T-helper 2 cell treated with Interferon-gamma antibody and Interleukin-4, amounts not matched to agents 100 ng/mL and 5 ng/mL, for 36 hours (primary cell): ENCODE results near the gene USPL1. TPM values are rescaled to one million over a fixed set of nuclear protein-coding genes. Genes with fewer than 3 reads are reported as not detected.

ENCODE experiments used
- intact Hi-C: fragments of 100-400 bp; cut with micrococcal nuclease; formaldehyde crosslinking; loops from one replicate; pipeline ENCODE4 v1.15.1; 2023
- total RNA-seq: library from RNA; stranded (reverse); gene quantifications from 2 replicates; pipeline ENCODE4 v1.2.3, GENCODE V29; 2022

The USPL1 gene
- total RNA-seq, 1 donor from 2014 or later: 18.8 TPM

GRCh38 chr13:30654430-30654829 lies 36.7 kb downstream of the USPL1 start:
- intact Hi-C loops: loop anchor here (1.0 to 2.0 kb wide), 4 partner anchors 18 to 90 kb away; partner anchors contain the start of gene USPL1

DNA sequence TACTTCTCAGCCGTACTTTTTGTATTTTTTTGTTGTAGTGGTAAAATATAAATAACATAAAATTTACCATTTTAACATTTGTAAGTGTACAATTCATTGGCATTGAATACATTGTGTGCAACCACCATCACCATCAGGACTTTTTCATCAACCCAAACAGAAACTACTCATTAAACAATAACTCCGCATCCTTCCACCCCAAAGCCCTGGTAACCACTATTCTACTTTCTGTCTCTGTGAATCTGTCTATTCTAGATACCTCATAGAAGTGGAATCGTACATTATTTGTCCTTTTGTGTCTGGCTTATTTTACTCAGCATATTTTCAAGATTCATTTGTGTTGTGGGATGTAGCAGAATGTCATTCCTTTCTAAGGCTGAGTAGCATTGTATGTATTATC lies 38.5 kb downstream of the USPL1 start:
- intact Hi-C loops: no loop called here

DNA sequence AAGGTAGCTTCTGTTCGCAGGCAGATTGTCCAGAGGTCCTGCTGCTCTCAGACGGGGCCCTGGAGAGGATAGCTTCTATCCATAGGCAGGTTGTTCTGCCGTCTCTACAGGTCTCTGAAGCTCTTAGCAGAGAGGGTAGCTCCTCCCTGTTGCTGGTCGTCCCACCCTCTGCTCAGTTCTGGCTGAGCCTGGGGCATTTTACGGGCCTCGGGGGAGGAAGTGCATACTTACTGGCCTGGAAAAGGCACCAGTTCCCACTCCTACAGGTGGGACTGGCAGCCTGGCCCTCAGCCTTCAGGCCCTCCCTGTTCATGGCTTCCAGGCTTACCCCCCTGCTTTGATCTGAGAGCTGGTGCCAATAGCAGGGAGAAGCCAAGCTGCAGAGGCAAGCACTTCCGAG lies 42.3 kb downstream of the USPL1 start:
- intact Hi-C loops: no loop called here

DNA sequence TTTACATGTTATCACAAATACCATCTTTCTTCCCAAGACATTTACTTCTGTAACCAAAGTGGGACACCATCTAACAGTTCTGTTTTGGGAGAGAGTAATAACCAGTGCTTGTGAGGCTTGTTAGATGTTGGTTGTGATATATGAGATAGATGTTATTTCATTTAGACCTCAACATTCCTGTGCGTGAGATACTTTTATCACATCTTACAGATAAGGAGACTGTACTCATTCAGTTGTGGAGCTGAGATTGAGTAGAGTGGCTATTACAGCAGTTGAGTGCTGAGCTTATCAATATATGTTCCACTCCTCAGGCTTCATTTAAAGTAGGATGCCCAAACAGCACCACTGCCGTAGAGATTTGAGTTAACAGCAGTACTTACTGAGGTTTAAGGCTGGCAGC lies 43.1 kb downstream of the USPL1 start:
- intact Hi-C loops: no loop called here

GRCh38 chr13:30664689-30665275 lies 47.1 kb downstream of the USPL1 start:
- intact Hi-C loops: no loop called here

DNA sequence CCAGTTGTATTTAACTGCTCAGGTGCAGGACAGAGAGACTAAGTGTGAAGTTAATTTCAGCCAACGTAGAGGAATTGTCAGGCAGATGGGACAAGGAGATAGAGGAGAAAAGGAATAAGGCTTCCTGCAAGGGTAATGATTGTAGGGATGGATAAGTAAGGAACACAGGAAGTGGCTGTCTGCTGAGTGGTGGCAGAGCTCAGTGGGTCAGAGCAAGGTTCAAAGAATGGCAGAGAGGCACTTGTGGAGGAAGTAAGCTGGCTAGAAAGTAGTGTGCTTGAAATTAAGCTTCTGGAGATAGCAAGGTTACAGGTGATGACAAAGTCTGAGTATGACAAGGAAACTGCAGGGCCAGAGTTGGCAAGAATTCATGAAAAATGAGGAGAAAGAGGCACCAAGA lies 47.9 kb downstream of the USPL1 start:
- intact Hi-C loops: no loop called here

GRCh38 chr13:30666113-30666512 lies 48.4 kb downstream of the USPL1 start:
- intact Hi-C loops: no loop called here

GRCh38 chr13:30667014-30667413 lies 49.3 kb downstream of the USPL1 start:
- intact Hi-C loops: no loop called here

DNA sequence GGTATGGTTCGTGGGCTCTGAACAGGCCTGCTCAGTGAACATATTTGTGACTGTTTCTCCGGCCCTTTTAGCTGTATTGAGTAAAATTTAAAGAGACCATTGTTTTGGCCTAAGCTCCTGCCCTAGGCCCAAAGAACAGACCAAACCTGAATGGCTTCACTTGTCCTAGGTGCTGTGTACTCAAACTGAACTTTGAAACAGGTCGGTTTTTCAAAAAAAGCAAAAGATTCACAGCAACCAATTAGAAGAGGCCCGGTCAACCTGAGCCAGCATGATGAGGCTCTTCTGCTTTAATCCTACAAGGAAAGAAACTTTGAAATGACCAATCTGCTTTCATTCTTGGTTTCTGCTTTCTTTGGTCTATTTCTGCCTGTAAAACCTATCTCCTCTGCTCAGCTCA lies 50.6 kb downstream of the USPL1 start:
- intact Hi-C loops: no loop called here

GRCh38 chr13:30671271-30671815 lies 53.6 kb downstream of the USPL1 start:
- intact Hi-C loops: loop anchor here (5.0 to 10.0 kb wide), 3 partner anchors 364 to 493 kb away; partner anchors contain the start of genes HSPH1 and KATNAL1

DNA sequence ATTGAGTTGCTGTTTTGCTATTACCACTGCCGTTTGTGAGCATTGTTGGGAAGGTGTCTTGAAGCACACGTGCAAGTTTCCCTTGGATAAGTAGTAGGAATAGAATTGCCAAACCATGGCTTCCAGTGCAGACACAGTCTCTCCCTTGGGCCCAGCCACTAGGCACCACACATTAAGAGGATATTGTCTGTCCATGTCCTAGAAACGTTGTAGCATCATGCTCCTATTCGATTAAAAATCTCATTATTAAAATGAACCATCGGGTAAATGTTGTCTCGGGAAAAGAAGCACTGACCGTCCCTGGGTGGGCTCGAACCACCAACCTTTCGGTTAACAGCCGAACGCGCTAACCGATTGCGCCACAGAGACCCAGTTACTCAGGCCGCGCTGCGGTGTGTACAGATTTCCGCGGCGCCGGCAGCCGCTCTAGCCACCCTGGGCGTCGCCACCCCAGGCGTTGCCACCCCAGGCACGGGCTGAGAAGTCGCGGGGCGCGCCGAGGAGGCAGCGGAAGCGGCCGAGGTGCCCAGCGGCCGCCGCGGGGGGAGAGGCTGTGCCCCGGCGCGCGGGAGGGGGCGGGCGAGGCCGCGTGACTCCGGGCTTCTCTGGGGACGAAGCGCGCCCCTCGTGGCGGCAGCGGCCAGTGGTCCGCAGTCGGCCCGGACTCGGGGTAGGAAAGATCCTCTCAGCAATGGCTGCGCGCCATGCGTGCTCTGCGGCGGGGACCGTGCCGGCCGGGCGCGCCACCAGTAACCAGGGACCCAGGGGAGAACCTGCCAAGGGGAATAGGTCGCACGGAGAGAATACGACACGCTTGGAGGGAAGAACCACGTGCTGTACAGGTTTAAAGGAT lies 56.2 kb downstream of the USPL1 start:
- intact Hi-C loops: loop anchor here (1.0 to 10.0 kb wide), 7 partner anchors 19 to 491 kb away; partner anchors contain the start of genes HMGB1, HSPH1, KATNAL1 and USPL1

GRCh38 chr13:30675717-30676116 lies 58.0 kb downstream of the USPL1 start:
- intact Hi-C loops: loop anchor here (2.0 to 10.0 kb wide), 5 partner anchors 65 to 489 kb away; partner anchors contain the start of genes HMGB1 and HSPH1

- intact Hi-C loops: loop anchor here (5.0 to 10.0 kb wide), 3 partner anchors 191 to 488 kb away; partner anchors contain the start of gene HSPH1
These were observed 59.0 kb downstream of the USPL1 start for GRCh38 chr13:30676672-30677071.

DNA sequence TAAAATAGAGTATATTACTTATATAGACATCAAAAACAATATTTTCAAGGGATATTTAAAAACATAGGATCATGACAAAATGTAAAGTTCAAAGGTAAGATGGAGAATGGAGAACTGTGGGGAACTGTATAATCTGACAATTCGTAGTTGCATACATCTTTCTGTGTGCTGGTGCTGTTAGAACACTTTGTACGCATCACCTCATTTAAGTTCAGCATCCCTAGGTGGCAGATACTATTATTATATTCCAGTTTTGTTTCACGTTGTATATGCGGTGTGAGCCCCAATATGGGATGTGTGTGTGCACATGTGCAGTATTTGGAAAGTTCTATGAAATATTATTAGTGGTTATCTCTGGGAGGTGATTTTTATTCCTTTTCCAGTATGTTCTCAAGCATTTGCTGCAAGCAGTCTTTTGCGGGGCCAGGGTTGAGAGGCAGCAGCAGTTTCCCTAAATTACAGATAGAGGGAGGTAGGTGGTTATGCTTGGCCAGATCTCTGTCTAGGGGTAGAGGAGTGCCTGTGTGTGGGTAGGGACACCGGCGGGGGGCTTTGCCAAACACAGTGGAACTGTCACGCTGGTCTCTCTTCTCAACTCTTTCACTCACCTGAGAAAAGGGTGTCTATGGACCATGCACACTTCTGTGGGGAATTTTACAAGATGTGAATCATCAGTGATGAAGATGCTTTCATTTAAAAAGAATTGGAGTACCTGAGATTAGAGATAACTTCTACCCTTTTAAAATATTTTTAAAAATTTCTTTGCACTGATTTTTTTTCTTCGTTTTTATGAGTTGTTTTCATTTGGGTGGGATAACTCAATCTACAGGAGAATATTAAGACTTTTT lies 62.0 kb downstream of the USPL1 start:
- intact Hi-C loops: loop anchor here (1.0 to 10.0 kb wide), 4 partner anchors 124 to 485 kb away; partner anchors contain the start of gene HSPH1

GRCh38 chr13:30681843-30682242 lies 64.1 kb downstream of the USPL1 start:
- intact Hi-C loops: no loop called here

DNA sequence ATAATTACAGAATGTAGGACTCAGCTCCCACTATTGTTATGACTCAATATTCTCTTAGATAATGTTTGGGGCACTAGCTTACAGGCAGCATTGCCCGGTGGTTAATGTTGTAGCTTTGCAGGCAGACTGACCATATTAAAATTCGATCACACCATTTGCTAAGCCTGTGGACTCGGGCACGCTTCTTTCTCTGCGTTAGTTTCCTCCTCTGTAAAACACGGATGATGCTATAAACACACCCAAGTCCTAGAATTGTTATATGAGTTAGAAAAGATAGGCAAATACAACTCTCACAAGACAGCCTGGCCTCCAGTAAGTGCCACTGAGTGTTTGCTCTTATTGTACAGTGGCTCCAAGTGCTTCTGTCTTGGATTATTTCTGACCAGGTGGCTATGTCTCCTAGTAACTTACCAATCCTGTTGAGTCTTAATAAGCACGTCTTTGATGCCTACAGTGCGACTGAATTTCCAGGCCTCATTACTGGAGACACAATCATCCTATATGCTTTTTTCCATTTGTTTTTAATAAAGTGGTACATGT lies 67.7 kb downstream of the USPL1 start:
- intact Hi-C loops: no loop called here

- intact Hi-C loops: no loop called here
These were observed 68.3 kb downstream of the USPL1 start for GRCh38 chr13:30685987-30686386.

DNA sequence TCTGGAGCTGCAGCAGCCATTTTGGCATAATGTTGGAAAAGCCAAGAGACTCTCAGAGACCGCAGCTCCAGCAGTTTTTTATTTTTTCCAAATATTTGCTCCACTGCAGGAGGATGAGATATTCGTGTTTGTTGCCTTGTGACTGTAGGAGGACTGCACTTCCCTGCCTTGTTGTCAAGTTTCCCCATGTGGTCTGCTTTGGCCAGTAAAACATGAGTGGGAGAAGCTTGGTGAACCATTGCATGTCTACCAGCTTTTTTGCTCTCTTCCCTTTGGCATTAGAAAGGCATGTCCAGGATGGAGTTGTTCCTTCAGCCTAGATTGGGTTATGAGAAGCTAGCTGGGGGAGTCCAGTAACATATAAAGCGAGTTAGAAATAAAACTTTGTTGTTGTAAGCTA lies 69.9 kb downstream of the USPL1 start:
- intact Hi-C loops: no loop called here

DNA sequence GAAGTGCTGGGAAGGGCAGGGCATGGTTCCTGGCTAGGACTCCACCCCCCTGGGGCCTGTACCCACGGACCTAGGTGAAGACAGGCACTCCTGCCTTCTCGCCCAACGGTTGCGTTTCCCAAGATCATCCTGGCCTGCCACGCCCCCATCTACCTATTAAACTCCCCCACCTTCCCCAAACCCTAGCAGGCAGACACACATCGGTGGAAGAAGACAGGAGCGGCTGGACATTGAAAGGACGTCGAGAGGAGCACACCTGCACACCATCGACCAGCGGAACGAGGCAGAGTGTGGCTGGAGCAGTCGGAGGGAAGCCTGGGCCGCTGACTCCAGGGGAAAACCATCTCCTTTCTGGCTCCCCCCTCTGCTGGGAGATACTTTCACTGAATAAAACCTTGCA lies 72.0 kb downstream of the USPL1 start:
- intact Hi-C loops: no loop called here

DNA sequence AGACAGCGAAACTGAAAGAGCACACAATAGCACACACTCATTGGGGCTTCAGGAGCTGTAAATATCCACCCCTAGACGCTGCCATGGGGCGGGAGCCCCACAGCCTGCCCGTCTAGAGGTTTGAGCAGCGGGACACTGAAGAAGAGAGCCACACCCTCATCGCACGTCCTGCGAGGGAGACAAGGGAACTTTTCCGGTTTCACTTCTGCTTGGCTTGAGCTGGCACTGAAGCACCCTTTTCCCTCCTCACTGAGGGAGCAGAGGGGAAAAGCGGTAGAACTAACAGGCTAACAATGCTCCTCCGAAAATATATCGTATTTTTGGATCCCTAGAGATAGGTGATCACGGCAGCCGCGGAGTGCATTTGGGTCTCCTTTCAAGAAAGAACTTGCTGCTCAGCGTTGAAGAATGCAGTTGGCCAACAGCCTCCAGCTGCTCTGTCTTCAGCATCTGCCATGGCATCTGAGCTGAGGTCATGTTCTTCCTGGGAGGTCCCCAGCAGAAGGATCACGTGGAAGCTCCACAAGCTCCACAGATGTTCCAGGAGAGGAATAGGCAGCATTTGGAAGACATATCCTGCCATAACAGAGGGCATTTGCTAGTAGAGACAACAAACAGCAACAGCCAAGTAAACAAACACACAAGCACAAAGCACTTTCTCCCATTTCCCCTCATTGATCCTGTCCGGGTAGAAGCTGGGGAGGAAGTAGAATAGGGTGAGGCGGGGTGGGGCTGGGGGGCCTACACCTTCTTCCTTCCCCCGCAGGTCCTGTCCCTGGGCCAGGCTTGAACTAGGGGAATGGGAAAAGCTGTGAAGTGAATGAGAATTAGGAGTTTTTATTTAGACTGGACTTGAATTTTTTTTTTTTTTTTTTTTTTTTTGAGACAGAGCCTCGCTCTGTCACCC lies 72.8 kb downstream of the USPL1 start:
- intact Hi-C loops: no loop called here
